NCI-H2196 treated with DMSO at 0.1 percent for 48 hours (cell line): ENCODE data around the gene NOS3.

Source experiments
- DNase-seq: peaks from one replicate; lab custom pipeline; 2025; ENCODE audit not compliant: unreplicated experiment; lab: John Stamatoyannopoulos, UW

The NOS3 gene

GRCh38 chr7:150964593-150965111 is 26.2 kb upstream of the NOS3 start:
- DNase-seq = no peak

GRCh38 chr7:150965273-150965830 is 25.5 kb upstream of the NOS3 start:
- no peak for DNase-seq

GRCh38 chr7:150966002-150966401 is 24.8 kb upstream of the NOS3 start:
- no peak for DNase-seq

GRCh38 chr7:150967349-150967748 is 23.5 kb upstream of the NOS3 start:
- no peak for DNase-seq

- no peak for DNase-seq
These were observed 22.6 kb upstream of the NOS3 start for GRCh38 chr7:150968056-150968733.

- DNase-seq = no peak
These were observed 22.0 kb upstream of the NOS3 start for GRCh38 chr7:150968734-150969372.

- DNase-seq = no peak
These were observed 21.3 kb upstream of the NOS3 start for GRCh38 chr7:150969475-150969874.

- DNase-seq = no peak
These were observed 20.4 kb upstream of the NOS3 start for GRCh38 chr7:150970424-150970823.

GRCh38 chr7:150971242-150972022 is 19.4 kb upstream of the NOS3 start:
- DNase-seq = no peak

- DNase-seq = peak; percentile 28
These were observed 18.8 kb upstream of the NOS3 start for GRCh38 chr7:150972023-150972468.

- no peak for DNase-seq
These were observed 18.1 kb upstream of the NOS3 start for GRCh38 chr7:150972741-150973140.

- DNase-seq = peak; percentile 49
These were observed 17.0 kb upstream of the NOS3 start for GRCh38 chr7:150973571-150974451.

- peak; percentile 24 for DNase-seq
These were observed 16.1 kb upstream of the NOS3 start for GRCh38 chr7:150974468-150975391.

- DNase-seq = no peak
These were observed 15.1 kb upstream of the NOS3 start for GRCh38 chr7:150975536-150976319.

GRCh38 chr7:150976529-150977381 is 14.1 kb upstream of the NOS3 start:
- peak; percentile 64 for DNase-seq

GRCh38 chr7:150977382-150978125 is 13.3 kb upstream of the NOS3 start:
- no peak for DNase-seq
